A549 treated with AZD9567 at 1 μM for 4 hours (cell line): ENCODE measurements around the gene PEBP1. TPM values are rescaled to one million over a fixed set of nuclear protein-coding genes. Genes with fewer than 3 reads are reported as not detected.

Source experiments
- total RNA-seq: library from RNA; stranded (reverse); fragments of 200-300 nt; extraction: Qiagen RNA extraction; gene quantifications from 5 replicates; pipeline ENCODE4 v1.2.3, GENCODE V29; 2022; ENCODE audit not compliant: insufficient read depth

The PEBP1 gene
- total RNA-seq, result 267 to 296 TPM (median 289 TPM) in 5 replicates

DNA sequence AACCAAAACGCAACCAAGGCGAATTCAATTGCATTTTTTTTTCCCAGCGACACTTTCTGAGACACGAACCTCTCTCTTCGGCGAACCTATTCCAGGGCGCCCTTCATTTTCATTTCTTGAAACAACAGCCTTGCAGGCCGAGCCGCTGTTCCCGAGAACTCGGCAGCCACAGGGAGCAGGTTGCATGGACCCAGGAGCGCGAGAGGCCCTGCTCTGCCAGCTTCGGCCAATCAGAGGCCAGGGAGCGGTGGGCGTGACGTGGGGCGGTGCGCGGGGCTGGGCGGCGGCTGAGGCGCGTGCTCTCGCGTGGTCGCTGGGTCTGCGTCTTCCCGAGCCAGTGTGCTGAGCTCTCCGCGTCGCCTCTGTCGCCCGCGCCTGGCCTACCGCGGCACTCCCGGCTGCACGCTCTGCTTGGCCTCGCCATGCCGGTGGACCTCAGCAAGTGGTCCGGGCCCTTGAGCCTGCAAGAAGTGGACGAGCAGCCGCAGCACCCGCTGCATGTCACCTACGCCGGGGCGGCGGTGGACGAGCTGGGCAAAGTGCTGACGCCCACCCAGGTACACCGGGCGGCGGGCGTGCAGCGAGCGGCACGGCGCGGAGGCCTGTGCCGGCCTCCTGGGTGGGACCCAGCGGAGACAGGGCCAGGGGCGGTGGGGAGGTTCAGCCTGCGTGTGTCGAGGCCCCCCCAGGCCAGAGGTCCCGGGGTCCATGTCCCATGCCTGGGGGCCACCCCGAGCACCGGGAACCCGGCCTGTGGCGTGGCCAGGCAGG is at the start of gene PEBP1:
Gene PEBP1, plus strand, starts transcription at position 337 of the 771 bp plus-strand sequence. Its CDS starts 86 bp downstream, at position 423.

DNA sequence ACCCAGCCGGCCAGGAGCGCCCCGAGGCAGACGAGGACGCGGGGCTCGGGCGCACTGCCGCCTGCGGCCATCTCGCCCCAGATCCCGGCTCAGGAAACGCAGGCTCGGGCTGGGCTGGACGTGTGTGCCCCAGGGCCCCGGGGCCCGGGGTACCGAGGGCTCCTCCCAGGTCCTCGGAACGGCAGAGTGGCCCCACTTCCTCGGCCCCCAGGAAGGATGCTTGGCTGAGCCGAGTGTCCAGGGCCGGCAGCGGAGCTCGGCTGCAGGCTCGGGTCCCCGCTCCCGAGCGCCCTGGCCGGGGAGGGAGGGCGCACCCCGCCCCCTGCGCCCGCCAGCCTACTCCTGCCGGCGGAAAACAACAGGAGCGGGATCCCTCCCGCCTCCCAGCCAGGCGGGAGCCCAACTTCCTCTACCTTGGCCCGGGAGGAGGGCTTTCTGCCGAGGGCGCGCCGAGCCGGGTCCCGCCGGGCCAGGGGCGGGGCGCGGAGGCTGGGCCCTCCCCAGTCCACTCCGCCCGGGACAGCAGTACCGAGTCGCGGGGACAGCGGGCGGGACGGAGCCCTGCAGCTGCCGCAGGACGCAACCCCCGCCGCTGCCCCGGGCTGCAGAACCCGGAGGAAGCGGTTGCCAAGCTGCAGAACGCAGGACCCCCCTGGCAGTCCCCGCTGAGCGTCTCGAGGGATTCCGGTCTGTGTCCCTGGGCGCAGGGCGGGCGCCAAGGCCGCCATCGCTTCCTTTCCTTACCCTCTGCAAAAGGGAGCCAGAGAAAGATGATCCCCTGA is 32.1 kb upstream of the PEBP1 start, which contains the start of gene VSIG10:
Gene VSIG10, minus strand, starts transcription at position 411 of the 782 bp plus-strand sequence. Its CDS starts 340 bp downstream, at position 71.

Other genes starting within 250 kb of the PEBP1 start
- 0.27 to 0.46 TPM (median 0.37 TPM) in 5 replicates for gene KSR2, start 167.1 kb upstream of the PEBP1 start, total RNA-seq
- 37.1 to 44.0 TPM (median 40.0 TPM) in 5 replicates for gene RFC5, start 119.4 kb upstream of the PEBP1 start, total RNA-seq
- 58.3 to 72.8 TPM (median 60.2 TPM) in 5 replicates for gene WSB2, start 74.9 kb upstream of the PEBP1 start, total RNA-seq
- gene VSIG10, start 32.1 kb upstream of the PEBP1 start, total RNA-seq, result 16.4 to 19.6 TPM (median 17.8 TPM) in 5 replicates
- gene TAOK3, start 236.8 kb downstream of the PEBP1 start, total RNA-seq, result 8.7 to 24.2 TPM (median 10.2 TPM) in 5 replicates
- gene SUDS3, start 240.4 kb downstream of the PEBP1 start, total RNA-seq, result 12.8 to 24.4 TPM (median 14.5 TPM) in 5 replicates